Spinal cord (tissue), 10 donors: ENCODE results near the gene USB1. TPM values are rescaled to one million over a fixed set of nuclear protein-coding genes. Genes with fewer than 3 reads are reported as not detected.
A peak's percentile ranks its signal among the peaks of the same experiment; 100 is the strongest.

Experiments
- DNase-seq, 6 donors: peaks; one replicate each; pipeline versions ENCODE4 v3.0.0 to v3.0.0-alpha.2; 2013 to 2015; ENCODE audit warnings: low spot score in 6 of 6, low read depth in 4 of 6
- H3K27ac ChIP-seq: one replicate; pipeline ENCODE4 v1.5.1; 2013; ENCODE audit warnings: low read depth, low read length, control low read depth
- H3K27me3 ChIP-seq: one replicate; pipeline ENCODE4 v1.6.1; 2013; ENCODE audit warnings: low read length; ENCODE audit not compliant: control insufficient read depth, insufficient read depth
- H3K36me3 ChIP-seq: one replicate; pipeline ENCODE4 v1.6.1; 2013; ENCODE audit warnings: low read length; ENCODE audit not compliant: control insufficient read depth, insufficient read depth
- H3K4me1 ChIP-seq: one replicate; pipeline ENCODE4 v1.6.1; 2013; ENCODE audit warnings: low read length; ENCODE audit not compliant: control insufficient read depth, insufficient read depth
- H3K4me3 ChIP-seq: one replicate; pipeline ENCODE4 v1.5.1; 2013; ENCODE audit warnings: low read depth, low read length, control low read depth
- H3K9me3 ChIP-seq: one replicate; pipeline ENCODE4 v1.6.1; 2013; ENCODE audit warnings: low read length; ENCODE audit not compliant: control insufficient read depth, insufficient read depth
- WGBS: methylation state at CpG from one replicate; pipeline ENCODE4 v1.1.5; 2013; ENCODE audit warnings: missing lambda C conversion rate; ENCODE audit not compliant: insufficient coverage; 5-methylcytosine and 5-hydroxymethylcytosine counted together
- long read RNA-seq, 4 donors: transcript quantifications; one replicate each; lab custom pipeline, GENCODE V29; 2026
- polyA plus RNA-seq, 2 donors: library from polyadenylated mRNA; unstranded; fragments of 120-200 nt; gene quantifications; one replicate each; pipeline ENCODE4 v1.2.1, GENCODE V29; 2013; ENCODE audit not compliant: insufficient read length in 2 of 2
- total RNA-seq, 2 donors: library from RNA; depleted of rRNA in 1 of 2; stranded (reverse); fragments of 120-200 nt in 1 of 2; fragments of >200 nt in 1 of 2; gene quantifications; one replicate each; pipeline versions ENCODE4 v1.2.3 to v1.2.4, GENCODE V29; 2013 to 2014
- donor health status: healthy.

The USB1 gene
- 10 to 100 TPM in 1 of 2 donors, 1 to 10 TPM in 1; 9.6 to 15.0 TPM for total RNA-seq
- 10 to 100 TPM; 51.2 to 51.7 TPM for polyA plus RNA-seq
- long read RNA-seq, donor 1, transcript USB1-201 (7 exons, 2,282 nt), result major isoform, 13 of 17 reads
- long read RNA-seq, donor 1, partial matches to known transcripts, result 0 of 17 reads
- long read RNA-seq, donor 1, other reads (novel, unspliced or antisense), result 0 of 17 reads
- long read RNA-seq, donor 2, transcript USB1-201 (7 exons, 2,282 nt), result major isoform, 9 of 10 reads
- long read RNA-seq, donor 2, partial matches to known transcripts, result 0 of 10 reads
- long read RNA-seq, donor 2, other reads (novel, unspliced or antisense), result 0 of 10 reads
- long read RNA-seq, donor 3, transcript USB1-201 (7 exons, 2,282 nt), result major isoform, 9 of 11 reads
- long read RNA-seq, donor 3, partial matches to known transcripts, result 0 of 11 reads
- long read RNA-seq, donor 3, other reads (novel, unspliced or antisense), result 0 of 11 reads
- long read RNA-seq, donor 4, partial matches to known transcripts, result 0 of 8 reads
- long read RNA-seq, donor 4, other reads (novel, unspliced or antisense), result 0 of 8 reads

GRCh38 chr16:58000706-58001676 lies at the start of gene USB1:
Gene USB1 (plus strand): TSS chr16:58001407. CDS start chr16:58001484, 77 bp downstream.
- WGBS, result 0% methylated on average over 76 of the region's 81 CpGs
- H3K27ac ChIP-seq, result peak within 1 kb of the TSS; percentile 94
- peaks cover 32% of the 10 kb centered on the region for H3K36me3 ChIP-seq

GRCh38 chr16:57952909-57953308 lies 48.3 kb upstream of the USB1 start:
- no peak overlapping the region for H3K4me3 ChIP-seq
- no peaks in the 10 kb centered on the region for H3K9me3 ChIP-seq
- peaks cover 3% of the 10 kb centered on the region for H3K4me1 ChIP-seq
- H3K27me3 ChIP-seq, result no peaks in the 10 kb centered on the region
- WGBS, result 81% methylated on average over 4 of the region's 9 CpGs
- no peak overlapping the region for H3K27ac ChIP-seq
- no peak for DNase-seq
- no peaks in the 10 kb centered on the region for H3K36me3 ChIP-seq

More at GRCh38 chr16:58000706-58001676, at the start of gene USB1:
- Histone ChIP-seq H3K27me3 (no peaks in the 10 kb centered on the region), H3K4me3 (peak within 1 kb of the TSS; percentile 78), H3K4me1 (peaks cover 34% of the 10 kb centered on the region), H3K9me3 (no peaks in the 10 kb centered on the region)
- DNase-seq, result peak; percentile 75 to 96 (median 80)

GRCh38 chr16:57953857-57954256 lies 47.4 kb upstream of the USB1 start:
- H3K27me3 ChIP-seq, result no peaks in the 10 kb centered on the region
- H3K9me3 ChIP-seq, result no peaks in the 10 kb centered on the region
- no peak overlapping the region for H3K27ac ChIP-seq
- WGBS, result no CpG with 5 or more reads among the region's 1 CpG
- H3K36me3 ChIP-seq, result no peaks in the 10 kb centered on the region
- H3K4me1 ChIP-seq, result peaks cover 3% of the 10 kb centered on the region
- H3K4me3 ChIP-seq, result no peak overlapping the region
- no peak for DNase-seq

GRCh38 chr16:57955572-57956188 lies 45.5 kb upstream of the USB1 start:
- DNase-seq, result no peak
- no peaks in the 10 kb centered on the region for H3K27me3 ChIP-seq
- no peaks in the 10 kb centered on the region for H3K36me3 ChIP-seq
- no peak overlapping the region for H3K4me3 ChIP-seq
- H3K4me1 ChIP-seq, result peaks cover 3% of the 10 kb centered on the region
- no peaks in the 10 kb centered on the region for H3K9me3 ChIP-seq
- no peak overlapping the region for H3K27ac ChIP-seq
- WGBS, result 77% methylated on average over 12 of the region's 12 CpGs

- WGBS, result 76% methylated on average over 6 of the region's 8 CpGs
- Histone ChIP-seq H3K27me3 (no peaks in the 10 kb centered on the region), H3K4me3 (no peak overlapping the region), H3K27ac (no peak overlapping the region), H3K36me3 (no peaks in the 10 kb centered on the region), H3K9me3 (no peaks in the 10 kb centered on the region), H3K4me1 (peaks cover 3% of the 10 kb centered on the region)
- DNase-seq, result no peak
Measured at GRCh38 chr16:57956270-57956808, 44.9 kb upstream of the USB1 start.

GRCh38 chr16:57956924-57957672 lies 44.1 kb upstream of the USB1 start:
- Histone ChIP-seq H3K9me3 (no peaks in the 10 kb centered on the region), H3K4me3 (no peak overlapping the region), H3K27me3 (no peaks in the 10 kb centered on the region), H3K4me1 (peaks cover 3% of the 10 kb centered on the region), H3K36me3 (no peaks in the 10 kb centered on the region), H3K27ac (no peak overlapping the region)
- DNase-seq, result no peak
- WGBS, result 83% methylated on average over 6 of the region's 8 CpGs

- Histone ChIP-seq H3K36me3 (no peaks in the 10 kb centered on the region), H3K27ac (no peak overlapping the region), H3K4me1 (peaks cover 3% of the 10 kb centered on the region), H3K27me3 (no peaks in the 10 kb centered on the region), H3K4me3 (no peak overlapping the region), H3K9me3 (no peaks in the 10 kb centered on the region)
- no peak for DNase-seq
- WGBS, result 78% methylated on average over 3 of the region's 8 CpGs
Measured at GRCh38 chr16:57957673-57958392, 43.4 kb upstream of the USB1 start.

- DNase-seq, result no peak
- Histone ChIP-seq H3K4me1 (peaks cover 3% of the 10 kb centered on the region), H3K9me3 (no peaks in the 10 kb centered on the region), H3K4me3 (no peak overlapping the region), H3K27ac (no peak overlapping the region), H3K36me3 (no peaks in the 10 kb centered on the region), H3K27me3 (no peaks in the 10 kb centered on the region)
- 62% methylated on average over 5 of the region's 6 CpGs for WGBS
Measured at GRCh38 chr16:57958544-57958943, 42.7 kb upstream of the USB1 start.
